Calu3 (cell line): Measurements from ENCODE around the gene FMNL1. TPM values are rescaled to one million over a fixed set of nuclear protein-coding genes. Genes with fewer than 3 reads are reported as not detected.

Experiments used
- BruUV-seq: library from RNA; stranded (reverse); fragments of 400-500 nt; replicated peaks from 2 replicates; lab custom pipeline; 2021; lab: Mats Ljungman, UMichigan
- CTCF ChIA-PET: fragments of 300-600 bp; sonication (Branson Sonifier 250); formaldehyde crosslinking; loops from one replicate; lab custom pipeline; 2022; ENCODE audit warnings: antibody characterized with exemption; lab: Charles Lee
- DNase-seq: peaks from one replicate; pipeline ENCODE4 v3.0.0; 2022
- H3K27ac Mint-ChIP-seq: one replicate; pipeline ENCODE4 v1.8.0; 2022; ENCODE audit warnings: mixed read lengths; ENCODE audit not compliant: unreplicated experiment
- H3K27me3 Mint-ChIP-seq: one replicate; pipeline ENCODE4 v1.8.0; 2022; ENCODE audit warnings: mixed read lengths; ENCODE audit not compliant: unreplicated experiment
- H3K36me3 Mint-ChIP-seq: one replicate; pipeline ENCODE4 v1.8.0; 2022; ENCODE audit warnings: mild to moderate bottlenecking, moderate library complexity, mixed read lengths; ENCODE audit not compliant: insufficient read depth, unreplicated experiment
- H3K4me1 Mint-ChIP-seq: one replicate; pipeline ENCODE4 v1.8.0; 2022; ENCODE audit warnings: mild to moderate bottlenecking, low read depth, mixed read lengths; ENCODE audit not compliant: unreplicated experiment
- H3K4me3 Mint-ChIP-seq: one replicate; pipeline ENCODE4 v1.8.0; 2022; ENCODE audit warnings: mild to moderate bottlenecking, low read depth, moderate library complexity, mixed read lengths; ENCODE audit not compliant: unreplicated experiment
- H3K9me3 Mint-ChIP-seq: one replicate; pipeline ENCODE4 v1.8.0; 2022; ENCODE audit warnings: low read depth, mixed read lengths; ENCODE audit not compliant: unreplicated experiment
- CTCF ChIP-seq: fragments of 200-600 bp; IDR thresholded peaks from one replicate; pipeline ENCODE4 v1.8.0; 2022; ENCODE audit warnings: antibody characterized with exemption; ENCODE audit not compliant: unreplicated experiment
- intact Hi-C: fragments of 100-400 bp; cut with micrococcal nuclease; formaldehyde crosslinking; loops from one replicate; pipeline ENCODE4 v1.10.0; 2022; ENCODE audit not compliant: unreplicated experiment
- total RNA-seq: library from RNA; stranded (reverse); gene quantifications from 2 replicates; pipeline ENCODE4 v1.2.3, GENCODE V29; 2022

FMNL1 gene
- total RNA-seq, 1 experiment from 2014 or later: 9.6 TPM

- H3K36me3 Mint-ChIP-seq: peaks cover 72% of the 10 kb centered on the region
- TF ChIP-seq CTCF: no peak
- H3K27me3 Mint-ChIP-seq: no peaks in the 10 kb centered on the region
- H3K4me3 Mint-ChIP-seq: no peak overlapping the region
- no TSS peak for BruUV-seq
- DNase-seq: no peak
- CTCF ChIA-PET: interaction anchor here (1.7 kb wide), 1 partner anchor 96 kb away, joined by 4 read pairs; no protein-coding TSS in a partner anchor
- intact Hi-C loops: no loop called here
- no peaks in the 10 kb centered on the region for H3K9me3 Mint-ChIP-seq
- H3K4me1 Mint-ChIP-seq: peaks cover 33% of the 10 kb centered on the region
- no peak overlapping the region for H3K27ac Mint-ChIP-seq
Measured at GRCh38 chr17:45288825-45289224, 67.1 kb downstream of the FMNL1 start.

DNA sequence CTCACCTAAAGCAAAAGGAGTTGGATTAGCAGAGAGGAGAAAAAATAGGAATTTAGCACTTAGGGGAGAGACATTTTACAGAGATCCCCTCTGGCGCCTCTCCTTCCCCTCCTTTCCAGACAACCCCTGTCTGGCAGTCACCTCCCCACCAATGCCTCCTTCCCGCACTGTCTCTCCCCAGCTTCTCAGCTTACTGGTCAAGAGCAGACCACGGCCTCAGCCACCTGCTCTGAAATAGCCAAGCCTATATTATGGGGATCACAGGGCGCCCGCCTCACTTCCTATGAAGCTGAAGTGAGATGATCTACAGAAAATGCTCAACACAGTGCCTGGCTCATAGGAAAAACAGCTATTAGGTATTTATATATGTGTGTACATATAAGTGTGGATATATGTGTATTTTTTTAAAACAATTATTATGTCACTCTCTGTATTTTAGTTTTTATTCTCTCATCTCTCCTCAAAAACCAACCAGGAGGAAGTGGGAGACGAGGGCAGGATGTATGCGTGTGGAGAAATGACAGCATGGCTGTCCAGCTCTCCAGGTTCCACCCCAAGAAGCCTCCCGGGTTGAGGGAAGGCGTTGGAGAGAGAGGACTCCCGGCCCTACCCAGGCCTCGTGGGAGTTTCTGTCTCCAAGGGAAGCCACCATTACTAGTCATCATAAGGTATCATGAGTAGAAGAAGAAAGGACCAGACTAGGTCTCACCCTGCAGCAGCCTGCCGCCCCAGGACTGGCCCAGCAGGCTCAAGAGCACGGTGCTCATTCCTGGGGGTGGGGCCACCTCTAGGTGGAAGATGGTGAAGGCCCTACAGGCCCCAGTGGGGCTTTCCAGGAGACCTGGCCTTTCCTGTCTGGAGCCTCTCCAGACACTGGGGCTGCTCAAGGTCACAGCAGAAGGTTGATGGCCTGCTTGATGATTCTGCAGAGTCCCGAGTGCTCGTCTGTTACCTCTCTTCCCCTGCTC lies 67.9 kb downstream of the FMNL1 start:
- no peak for DNase-seq
- Mint-ChIP-seq H3K27me3 (no peaks in the 10 kb centered on the region), H3K4me1 (peaks cover 41% of the 10 kb centered on the region), H3K36me3 (peaks cover 69% of the 10 kb centered on the region), H3K9me3 (no peaks in the 10 kb centered on the region), H3K27ac (no peak overlapping the region), H3K4me3 (no peak overlapping the region)
- intact Hi-C loops: no loop called here
- CTCF ChIA-PET: no interaction called here
- TF ChIP-seq CTCF: no peak
- no TSS peak for BruUV-seq

GRCh38 chr17:45290269-45290765 lies 68.6 kb downstream of the FMNL1 start:
- peaks cover 48% of the 10 kb centered on the region for H3K4me1 Mint-ChIP-seq
- CTCF ChIA-PET: interaction anchor here (0.9 kb wide), 1 partner anchor 27 kb away, joined by 3 read pairs; the partner anchor contains the start of gene MAP3K14
- intact Hi-C loops: no loop called here
- H3K27me3 Mint-ChIP-seq: no peaks in the 10 kb centered on the region
- DNase-seq: no peak
- no peaks in the 10 kb centered on the region for H3K9me3 Mint-ChIP-seq
- no peak overlapping the region for H3K4me3 Mint-ChIP-seq
- no TSS peak for BruUV-seq
- peaks cover 65% of the 10 kb centered on the region for H3K36me3 Mint-ChIP-seq
- no peak overlapping the region for H3K27ac Mint-ChIP-seq
- no peak for TF ChIP-seq CTCF

GRCh38 chr17:45291171-45291805 lies 69.6 kb downstream of the FMNL1 start:
- Mint-ChIP-seq H3K4me1 (peaks cover 58% of the 10 kb centered on the region), H3K4me3 (no peak overlapping the region), H3K27ac (no peak overlapping the region), H3K36me3 (peaks cover 58% of the 10 kb centered on the region), H3K27me3 (no peaks in the 10 kb centered on the region), H3K9me3 (no peaks in the 10 kb centered on the region)
- no peak for DNase-seq
- CTCF ChIA-PET: interaction anchor here (0.9 to 4.0 kb wide), 2 partner anchors 20 to 26 kb away, joined by 3 to 32 read pairs; partner anchors contain the start of gene MAP3K14
- no TSS peak for BruUV-seq
- TF ChIP-seq CTCF: no peak
- intact Hi-C loops: no loop called here
